MM.1S (cell line): ENCODE data around the gene PREX1.
"Not testable (repeated sequence)": the region's sequence is repeated elsewhere in the genome, so short reads cannot be mapped to it uniquely, and the experiment has no call there.

Source experiments
- EZH2 ChIP-seq: fragments of 300-600 bp; sonication (generic); optimal IDR thresholded peaks from 2 replicates; pipeline ENCODE3; 2017; ENCODE audit warnings: low read depth, mild to moderate bottlenecking, antibody characterized with exemption, low read length, mixed read lengths
- EZH2phosphoT487 ChIP-seq: fragments of 300-600 bp; sonication (generic); IDR thresholded peaks from 2 replicates; pipeline ENCODE4 v1.6.1; 2018; ENCODE audit warnings: antibody characterized with exemption, low read length
- TF ChIP-seq, protein P1 (sequence below): fragments of 300-600 bp; sonication (generic); IDR thresholded peaks from 2 replicates; pipeline ENCODE4 v1.5.1; 2016; ENCODE audit warnings: antibody characterized with exemption, low read length, mixed read lengths

DNA sequence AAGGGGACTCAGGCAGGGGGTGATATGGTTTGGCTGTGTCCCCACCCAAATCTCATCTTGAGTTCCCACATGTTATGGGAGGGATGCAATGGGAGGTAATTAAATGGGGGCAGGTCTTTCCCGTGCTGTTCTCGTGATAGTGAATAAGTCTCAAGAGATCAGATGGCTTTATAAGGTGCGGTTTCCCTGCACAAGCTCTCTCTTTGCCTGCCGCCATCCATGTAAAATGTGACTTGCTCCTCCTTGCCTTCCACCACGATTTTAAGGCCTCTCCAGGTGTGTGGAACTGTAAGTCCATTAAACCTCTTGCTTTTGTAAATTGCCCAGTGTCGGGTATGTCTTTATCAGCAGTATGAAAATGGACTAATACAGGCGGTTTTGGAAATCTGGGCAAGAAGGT is 52.3 kb downstream of the PREX1 start:
- TF ChIP-seq EZH2phosphoT487, EZH2: not testable (repeated sequence)
- TF ChIP-seq, protein P1, sequence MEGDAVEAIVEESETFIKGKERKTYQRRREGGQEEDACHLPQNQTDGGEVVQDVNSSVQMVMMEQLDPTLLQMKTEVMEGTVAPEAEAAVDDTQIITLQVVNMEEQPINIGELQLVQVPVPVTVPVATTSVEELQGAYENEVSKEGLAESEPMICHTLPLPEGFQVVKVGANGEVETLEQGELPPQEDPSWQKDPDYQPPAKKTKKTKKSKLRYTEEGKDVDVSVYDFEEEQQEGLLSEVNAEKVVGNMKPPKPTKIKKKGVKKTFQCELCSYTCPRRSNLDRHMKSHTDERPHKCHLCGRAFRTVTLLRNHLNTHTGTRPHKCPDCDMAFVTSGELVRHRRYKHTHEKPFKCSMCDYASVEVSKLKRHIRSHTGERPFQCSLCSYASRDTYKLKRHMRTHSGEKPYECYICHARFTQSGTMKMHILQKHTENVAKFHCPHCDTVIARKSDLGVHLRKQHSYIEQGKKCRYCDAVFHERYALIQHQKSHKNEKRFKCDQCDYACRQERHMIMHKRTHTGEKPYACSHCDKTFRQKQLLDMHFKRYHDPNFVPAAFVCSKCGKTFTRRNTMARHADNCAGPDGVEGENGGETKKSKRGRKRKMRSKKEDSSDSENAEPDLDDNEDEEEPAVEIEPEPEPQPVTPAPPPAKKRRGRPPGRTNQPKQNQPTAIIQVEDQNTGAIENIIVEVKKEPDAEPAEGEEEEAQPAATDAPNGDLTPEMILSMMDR: not testable (repeated sequence)
